B cell (primary cell): Measurements from ENCODE around the gene PCDHA10. TPM values are rescaled to one million over a fixed set of nuclear protein-coding genes. Genes with fewer than 3 reads are reported as not detected.

ENCODE experiments used
- ATAC-seq: fragments of 200-7000 bp; cut with Tn5 transposase; one replicate; pipeline ENCODE4 v1.10.0; 2021; ENCODE audit warnings: low read depth, mild to moderate bottlenecking, moderate number of reproducible peaks, moderate library complexity
- CTCF ChIA-PET: fragments of 350-600 bp; sonication (Branson Sonifier 250); formaldehyde crosslinking; loops from one replicate; lab custom pipeline; 2021; ENCODE audit warnings: antibody characterized with exemption, inconsistent platforms; lab: Charles Lee
- POLR2A ChIA-PET: fragments of 350-600 bp; sonication (Branson Sonifier 250); formaldehyde crosslinking; loops from one replicate; lab custom pipeline; 2021; ENCODE audit warnings: antibody characterized with exemption; lab: Charles Lee
- DNase-seq: peaks from one replicate; pipeline ENCODE4 v3.0.0; 2013
- H2AFZ ChIP-seq: 2 replicates; pipeline ENCODE4 v1.6.1; 2012; ENCODE audit warnings: mild to moderate bottlenecking, low read depth, low read length; ENCODE audit not compliant: insufficient read depth, poor library complexity, severe bottlenecking
- H3K27ac ChIP-seq, 2 donors: 1 replicate in 1 of 2; 2 replicates in 1 of 2; pipeline ENCODE4 v1.5.1; 2012 to 2013; ENCODE audit warnings: low read length in 2 of 2, mild to moderate bottlenecking in 2 of 2, moderate library complexity in 1 of 2
- H3K27me3 ChIP-seq, 4 experiments: fragments of 200-600 bp in 1 of 4; sonication (generic) in 1 of 4; replicated peaks in 1 of 4; 1 replicate in 2 of 4; 2 replicates in 2 of 4; pipeline versions ENCODE4 v1.6.1 to v1.7.0; 2013 to 2016; ENCODE audit warnings: low read length in 3 of 4, mild to moderate bottlenecking in 2 of 4, mixed read lengths in 1 of 4, moderate library complexity in 1 of 4; ENCODE audit not compliant: insufficient read depth in 4 of 4, control insufficient read depth in 3 of 4; ENCODE audit errors: control extremely low read depth in 1 of 4
- H3K36me3 ChIP-seq, 2 experiments: replicated peaks in 1 of 2; 1 replicate in 1 of 2; 2 replicates in 1 of 2; pipeline versions ENCODE4 v1.6.1 to v1.7.1; 2013; ENCODE audit warnings: low read length in 1 of 2; ENCODE audit not compliant: insufficient read depth in 2 of 2, control insufficient read depth in 1 of 2; ENCODE audit errors: control extremely low read depth in 1 of 2, extremely low read depth in 1 of 2
- H3K4me1 ChIP-seq, 2 donors: fragments of 200-600 bp in 1 of 2; sonication (generic) in 1 of 2; 1 replicate in 1 of 2; 2 replicates in 1 of 2; pipeline versions ENCODE4 v1.5.1 to v1.6.1; 2013 to 2017; ENCODE audit warnings: low read length in 2 of 2; ENCODE audit not compliant: control insufficient read depth in 2 of 2, insufficient read depth in 2 of 2
- H3K4me2 ChIP-seq: replicated peaks from 2 replicates; pipeline ENCODE3; 2012; ENCODE audit warnings: mild to moderate bottlenecking, low read depth, low read length; ENCODE audit not compliant: poor library complexity, severe bottlenecking
- H3K4me3 ChIP-seq, 5 experiments: fragments of 200-600 bp in 1 of 5; sonication (generic) in 1 of 5; 1 replicate in 3 of 5; 2 replicates in 2 of 5; pipeline versions ENCODE4 v1.5.1 to v1.7.0; 2011 to 2016; ENCODE audit warnings: low read length in 4 of 5, mild to moderate bottlenecking in 4 of 5, low read depth in 2 of 5, control low read depth in 1 of 5, moderate library complexity in 1 of 5; ENCODE audit not compliant: insufficient read depth in 1 of 5; ENCODE audit errors: control extremely low read depth in 1 of 5, extremely low read depth in 1 of 5
- H3K79me2 ChIP-seq: fragments of 200-600 bp; sonication (generic); one replicate; pipeline ENCODE4 v1.6.0; 2016; ENCODE audit warnings: low read length; ENCODE audit not compliant: control insufficient read depth, insufficient read depth
- H3K9ac ChIP-seq: fragments of 200-600 bp; sonication (generic); 2 replicates; pipeline ENCODE4 v1.6.1; 2017; ENCODE audit warnings: mild to moderate bottlenecking, low read length, moderate library complexity
- H3K9me3 ChIP-seq, 3 donors: one replicate each; pipeline versions ENCODE4 v1.6.1 to v1.7.1; 2013; ENCODE audit warnings: low read length in 2 of 3; ENCODE audit not compliant: control insufficient read depth in 2 of 3, insufficient read depth in 1 of 3; ENCODE audit errors: control extremely low read depth in 1 of 3
- H4K20me1 ChIP-seq: 2 replicates; pipeline ENCODE4 v1.6.0; 2012; ENCODE audit warnings: mild to moderate bottlenecking, low read length; ENCODE audit not compliant: insufficient read depth, control insufficient read depth, poor library complexity, severe bottlenecking
- H3K27ac Mint-ChIP-seq: one replicate; pipeline ENCODE4 v1.8.0; 2021; ENCODE audit warnings: mixed read lengths
- H3K27me3 Mint-ChIP-seq: one replicate; pipeline ENCODE4 v1.8.0; 2021; ENCODE audit warnings: mixed read lengths
- H3K4me1 Mint-ChIP-seq: one replicate; pipeline ENCODE4 v1.8.0; 2021; ENCODE audit warnings: mixed read lengths
- H3K4me3 Mint-ChIP-seq: one replicate; pipeline ENCODE4 v1.8.0; 2021; ENCODE audit warnings: mixed read lengths
- H3K9me3 Mint-ChIP-seq: one replicate; pipeline ENCODE4 v1.8.0; 2022; ENCODE audit warnings: mixed read lengths; ENCODE audit not compliant: insufficient read depth
- CTCF ChIP-seq: fragments of 200-600 bp; IDR thresholded peaks from one replicate; pipeline ENCODE4 v1.8.0; 2022; ENCODE audit warnings: antibody characterized with exemption, mild to moderate bottlenecking
- EZH2 ChIP-seq: IDR thresholded peaks from 2 replicates; pipeline ENCODE4 v1.6.1; 2012; ENCODE audit warnings: borderline replicate concordance, low read depth, mild to moderate bottlenecking, moderate library complexity, low read length; ENCODE audit not compliant: insufficient read depth, poor library complexity, severe bottlenecking
- WGBS: methylation state at CpG from one replicate; pipeline ENCODE4 v1.1.5; 2013; ENCODE audit warnings: missing lambda C conversion rate; ENCODE audit not compliant: insufficient coverage; 5-methylcytosine and 5-hydroxymethylcytosine counted together
- intact Hi-C: fragments of 100-400 bp; cut with micrococcal nuclease; formaldehyde crosslinking; loops from one replicate; pipeline ENCODE4 v1.10.0; 2022
- polyA plus RNA-seq: library from polyadenylated mRNA; depleted of rRNA; stranded (reverse); fragments of >200 nt; gene quantifications from 2 replicates; pipeline ENCODE4 v1.2.3, GENCODE V29; 2012
- total RNA-seq, 2 donors: library from RNA; stranded (reverse); fragments of 120-200 nt in 1 of 2; gene quantifications; 1 replicate in 1 of 2; 2 replicates in 1 of 2; pipeline versions ENCODE4 v1.2.3 to v1.2.4, GENCODE V29; 2013 to 2022

PCDHA10 gene
- total and polyA plus RNA-seq, 2 donors (not counting 1 experiment from before 2014, with no cell fraction given): not detected

- Mint-ChIP-seq H3K4me1 (no peaks in the 10 kb centered on the region), H3K4me3 (no peak overlapping the region), H3K9me3 (peaks cover 8% of the 10 kb centered on the region), H3K27me3 (peaks cover 20% of the 10 kb centered on the region), H3K27ac (no peak overlapping the region)
- Histone ChIP-seq H3K27ac (no peak overlapping the region), H3K4me3 (no peak overlapping the region), H3K27me3 (peaks cover 0 to 13% (median 5%) of the 10 kb centered on the region in 4 experiments), H3K4me2 (no peak overlapping the region), H3K36me3 (no peaks in the 10 kb centered on the region), H2AFZ (no peak overlapping the region), H3K9ac (no peak overlapping the region), H4K20me1 (no peaks in the 10 kb centered on the region), H3K4me1 (no peaks in the 10 kb centered on the region), H3K9me3 (peaks cover 3 to 28% (median 9%) of the 10 kb centered on the region in 3 donors), H3K79me2 (no peaks in the 10 kb centered on the region)
- intact Hi-C loops: no loop called here
- ChIA-PET POLR2A (no interaction called here), CTCF (no interaction called here)
- 32% methylated on average over 9 of the region's 12 CpGs for WGBS
- no peak for DNase-seq
- ATAC-seq: no peak
- TF ChIP-seq CTCF (no peak), EZH2 (no peak)
These were observed 26.8 kb downstream of the PCDHA10 start for GRCh38 chr5:140882591-140882899.

DNA sequence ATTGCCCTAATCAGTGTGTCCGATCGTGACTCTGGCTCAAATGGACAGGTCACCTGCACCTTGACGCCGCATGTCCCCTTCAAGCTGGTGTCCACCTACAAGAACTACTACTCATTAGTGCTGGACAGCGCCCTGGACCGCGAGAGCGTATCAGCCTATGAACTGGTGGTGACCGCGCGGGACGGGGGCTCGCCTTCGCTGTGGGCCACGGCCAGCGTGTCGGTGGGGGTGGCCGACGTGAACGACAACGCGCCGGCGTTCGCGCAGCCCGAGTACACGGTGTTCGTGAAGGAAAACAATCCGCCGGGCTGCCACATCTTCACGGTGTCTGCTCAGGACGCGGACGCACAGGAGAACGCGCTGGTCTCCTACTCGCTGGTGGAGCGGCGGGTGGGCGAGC is 27.7 kb downstream of the PCDHA10 start:
- ATAC-seq: no peak
- DNase-seq: no peak
- ChIA-PET POLR2A (no interaction called here), CTCF (no interaction called here)
- Histone ChIP-seq H3K9ac (no peak overlapping the region), H3K36me3 (no peaks in the 10 kb centered on the region), H3K4me3 (no peak overlapping the region), H3K27me3 (peaks cover 0 to 13% (median 5%) of the 10 kb centered on the region in 4 experiments), H3K4me1 (no peaks in the 10 kb centered on the region), H3K79me2 (no peaks in the 10 kb centered on the region), H3K27ac (no peak overlapping the region), H4K20me1 (no peaks in the 10 kb centered on the region), H3K4me2 (no peak overlapping the region), H2AFZ (no peak overlapping the region), H3K9me3 (peaks cover 3 to 27% (median 9%) of the 10 kb centered on the region in 3 donors)
- Mint-ChIP-seq H3K27me3 (peaks cover 20% of the 10 kb centered on the region), H3K9me3 (peaks cover 8% of the 10 kb centered on the region), H3K4me3 (no peak overlapping the region), H3K27ac (no peak overlapping the region), H3K4me1 (no peaks in the 10 kb centered on the region)
- 59% methylated on average over 39 of the region's 41 CpGs for WGBS
- intact Hi-C loops: no loop called here
- TF ChIP-seq CTCF: no peak
- no peak for TF ChIP-seq EZH2
